HepG2 (cell line): Measurements from ENCODE around the gene ACTN4. TPM values are rescaled to one million over a fixed set of nuclear protein-coding genes. Genes with fewer than 3 reads are reported as not detected.
A peak's percentile ranks its signal among the peaks of the same experiment; 100 is the strongest.

Experiments used
- FOSL2 ChIP-seq: sonication (generic); formaldehyde crosslinking; IDR thresholded peaks from 2 replicates; pipeline ENCODE4 v1.4.0; 2020; ENCODE audit warnings: missing genetic modification reagents
- FOXA1 ChIP-seq, 2 experiments: fragments of 450-650 bp in 1 of 2; sonication (generic) in 1 of 2; formaldehyde crosslinking in 1 of 2; IDR thresholded peaks; 2 replicates each; pipeline versions ENCODE4 v1.4.0 to v1.6.1; 2016 to 2020; ENCODE audit warnings: missing genetic modification reagents in 1 of 2
- GATA4 ChIP-seq: sonication (generic); IDR thresholded peaks from 2 replicates; pipeline ENCODE4 v1.6.1; 2016; ENCODE audit warnings: antibody characterized with exemption, low read depth, borderline replicate concordance
- HNF4G ChIP-seq, 2 experiments: sonication (generic) in 1 of 2; formaldehyde crosslinking in 1 of 2; IDR thresholded peaks; 2 replicates each; pipeline versions ENCODE4 v1.4.0 to v1.6.1; 2011 to 2020; ENCODE audit warnings: borderline replicate concordance in 2 of 2, low read depth in 2 of 2, mild to moderate bottlenecking in 2 of 2, low read length in 1 of 2, missing genetic modification reagents in 1 of 2, moderate library complexity in 1 of 2
- HNRNPK ChIP-seq: fragments of 200-400 bp; formaldehyde crosslinking; IDR thresholded peaks from 2 replicates; pipeline ENCODE4 v1.6.1; 2018; ENCODE audit warnings: low read length, low read depth, moderate library complexity, mild to moderate bottlenecking; ENCODE audit not compliant: poor library complexity, severe bottlenecking
- KDM5B ChIP-seq: sonication (generic); formaldehyde crosslinking; IDR thresholded peaks from 2 replicates; pipeline ENCODE4 v1.4.0; 2020; ENCODE audit warnings: missing genetic modification reagents, mild to moderate bottlenecking, borderline replicate concordance
- MED8 ChIP-seq: sonication (generic); formaldehyde crosslinking; IDR thresholded peaks from 2 replicates; pipeline ENCODE4 v1.8.1; 2023; ENCODE audit warnings: mild to moderate bottlenecking, missing genetic modification reagents; ENCODE audit not compliant: insufficient replicate concordance
- MEIS2 ChIP-seq: sonication (generic); formaldehyde crosslinking; IDR thresholded peaks from 2 replicates; pipeline ENCODE4 v1.9.0; 2021; ENCODE audit warnings: mild to moderate bottlenecking, missing genetic modification reagents
- NR0B2 ChIP-seq: sonication (generic); formaldehyde crosslinking; IDR thresholded peaks from 2 replicates; pipeline ENCODE4 v1.4.0; 2020; ENCODE audit warnings: mild to moderate bottlenecking, missing genetic modification reagents
- PAX8 ChIP-seq: sonication (generic); formaldehyde crosslinking; IDR thresholded peaks from 2 replicates; pipeline ENCODE4 v1.8.0; 2022; ENCODE audit warnings: mild to moderate bottlenecking, missing genetic modification reagents, borderline replicate concordance
- SMARCC2 ChIP-seq: fragments of 450-650 bp; IDR thresholded peaks from 2 replicates; pipeline ENCODE4 v1.6.1; 2017; ENCODE audit warnings: antibody characterized with exemption, mild to moderate bottlenecking
- SNAI1 ChIP-seq: sonication (generic); formaldehyde crosslinking; IDR thresholded peaks from 2 replicates; pipeline ENCODE4 v1.5.0; 2020; ENCODE audit warnings: mild to moderate bottlenecking, missing genetic modification reagents, borderline replicate concordance
- TOPORS ChIP-seq: sonication (generic); formaldehyde crosslinking; IDR thresholded peaks from 2 replicates; pipeline ENCODE4 v1.8.0; 2023; ENCODE audit warnings: mild to moderate bottlenecking, missing genetic modification reagents
- ZGPAT ChIP-seq: IDR thresholded peaks from 2 replicates; pipeline ENCODE4 v1.6.1; 2016; ENCODE audit warnings: mild to moderate bottlenecking
- ZNF281 ChIP-seq: sonication (generic); formaldehyde crosslinking; IDR thresholded peaks from 2 replicates; pipeline ENCODE4 v1.4.0; 2020; ENCODE audit warnings: missing genetic modification reagents, borderline replicate concordance
- ZNF282 ChIP-seq: fragments of 450-650 bp; IDR thresholded peaks from 2 replicates; pipeline ENCODE4 v1.6.1; 2018; ENCODE audit not compliant: partially characterized antibody
- ZNF460 ChIP-seq: sonication (generic); formaldehyde crosslinking; IDR thresholded peaks from 2 replicates; pipeline ENCODE4 v1.5.1; 2020; ENCODE audit warnings: missing genetic modification reagents, mild to moderate bottlenecking, borderline replicate concordance
- ZNF629 ChIP-seq: sonication (generic); formaldehyde crosslinking; conservative IDR thresholded peaks from 2 replicates; pipeline ENCODE4 v1.5.0; 2020; ENCODE audit warnings: missing genetic modification reagents
- ZNF781 ChIP-seq: sonication (generic); formaldehyde crosslinking; IDR thresholded peaks from 2 replicates; pipeline ENCODE4 v1.5.1; 2020; ENCODE audit warnings: borderline replicate concordance, mild to moderate bottlenecking, missing genetic modification reagents; ENCODE audit errors: not compliant biosample characterization
- polyA plus RNA-seq, 8 experiments: library from polyadenylated mRNA; depleted of rRNA in 3 of 8; stranded (reverse) in 7 of 8; unstranded in 1 of 8; fragments of >200 nt; fragmentation: Illumina TruSeq in 4 of 8; extraction: Trizol in 4 of 8; gene quantifications; 2 replicates each; pipeline versions ENCODE4 v1.2.1 to v1.2.3, GENCODE V29; 2011 to 2016; ENCODE audit warnings: low read depth in 4 of 8, missing spikeins in 1 of 8, mixed read lengths in 1 of 8; ENCODE audit not compliant: insufficient read depth in 1 of 8
- total RNA-seq, 5 experiments: library from RNA; depleted of rRNA; stranded (reverse); fragments of >200 nt; fragmentation: Illumina TruSeq; extraction: Trizol; gene quantifications; 2 replicates each; pipeline ENCODE4 v1.2.3, GENCODE V29; 2016; ENCODE audit warnings: low read depth in 1 of 5

ACTN4 gene
- total and polyA plus RNA-seq, 2 of the 13 experiments (the other 11 are each of a cell fraction or from before 2014, with no cell fraction given): 171 to 192 TPM

- TF ChIP-seq HNF4G (IDR thresholded peaks at IDR 0.05; ENCODE audit: borderline replicate concordance, low read depth, low read length): peak; percentile 22; the same call in 1 of the 2 replicates
- no peak for TF ChIP-seq HNF4G (CRISPR knock-in tag; IDR thresholded peaks at IDR 0.05; ENCODE audit: borderline replicate concordance, low read depth)
- TF ChIP-seq SNAI1 (CRISPR knock-in tag): no peak
- TF ChIP-seq PAX8 (CRISPR knock-in tag): no peak
- TF ChIP-seq ZGPAT: peak; percentile 27; the same call in 1 of the 2 replicates
- TF ChIP-seq ZNF281 (CRISPR knock-in tag): no peak
- peak; percentile 16; the same call in 1 of the 2 replicates for TF ChIP-seq MEIS2 (CRISPR knock-in tag)
- TF ChIP-seq MED8 (CRISPR knock-in tag): peak; percentile 11
- peak; percentile 91 for TF ChIP-seq NR0B2 (CRISPR knock-in tag)
- no peak for TF ChIP-seq SMARCC2
- no peak for TF ChIP-seq FOXA1 (IDR thresholded peaks at IDR 0.05)
- TF ChIP-seq FOXA1 (CRISPR knock-in tag; IDR thresholded peaks at IDR 0.05): no peak
- TF ChIP-seq HNRNPK: peak; percentile 76
- peak; percentile 71; the same call in 1 of the 2 replicates for TF ChIP-seq KDM5B (CRISPR knock-in tag)
- TF ChIP-seq ZNF781 (CRISPR knock-in tag): no peak
- 0 out of 2 replicates have a peak, but pooled peaks have one; percentile 20 for TF ChIP-seq TOPORS (CRISPR knock-in tag)
- TF ChIP-seq FOSL2: peak; percentile 67
- TF ChIP-seq ZNF460: no peak
- no peak for TF ChIP-seq ZNF282
- TF ChIP-seq GATA4: peak; percentile 67; the same call in 1 of the 2 replicates
- TF ChIP-seq ZNF629 (CRISPR knock-in tag): no peak
These were observed at the start of gene ACTN4 (continued) for GRCh38 chr19:38647368-38647965.
